GM23248 (cell line): ENCODE data around the gene MARCHF5. TPM values are rescaled to one million over a fixed set of nuclear protein-coding genes. Genes with fewer than 3 reads are reported as not detected.

Experiments
- DNase-seq: peaks from one replicate; pipeline ENCODE4 v3.0.0-alpha.2; 2015
- H2AFZ ChIP-seq: fragments of 200-600 bp; sonication (generic); 2 replicates; pipeline ENCODE4 v1.6.1; 2016; ENCODE audit warnings: antibody characterized with exemption
- H3F3A ChIP-seq: fragments of 200-600 bp; sonication (generic); 2 replicates; pipeline ENCODE4 v1.6.1; 2016; ENCODE audit warnings: mild to moderate bottlenecking, antibody characterized with exemption, mixed run types; ENCODE audit not compliant: insufficient read depth
- H3K27ac ChIP-seq: fragments of 200-600 bp; sonication (generic); 2 replicates; pipeline ENCODE4 v1.5.1; 2016; ENCODE audit warnings: mild to moderate bottlenecking
- H3K27me3 ChIP-seq: fragments of 200-600 bp; sonication (generic); replicated peaks from 2 replicates; pipeline ENCODE4 v1.6.1; 2016; ENCODE audit warnings: mild to moderate bottlenecking; ENCODE audit not compliant: insufficient read depth
- H3K36me3 ChIP-seq: fragments of 200-600 bp; sonication (generic); 2 replicates; pipeline ENCODE4 v1.6.1; 2016; ENCODE audit warnings: low read depth, mild to moderate bottlenecking
- H3K4me1 ChIP-seq: fragments of 200-600 bp; sonication (generic); 2 replicates; pipeline ENCODE4 v1.6.1; 2016; ENCODE audit warnings: mild to moderate bottlenecking; ENCODE audit not compliant: insufficient read depth
- H3K4me2 ChIP-seq: fragments of 200-600 bp; sonication (generic); one replicate; pipeline ENCODE4 v1.6.1; 2016; ENCODE audit warnings: mild to moderate bottlenecking; ENCODE audit not compliant: unreplicated experiment
- H3K4me3 ChIP-seq: fragments of 200-600 bp; sonication (generic); 2 replicates; pipeline ENCODE4 v1.5.1; 2016; ENCODE audit warnings: mild to moderate bottlenecking
- H3K79me2 ChIP-seq: fragments of 200-600 bp; sonication (generic); 2 replicates; pipeline ENCODE4 v1.6.1; 2016; ENCODE audit warnings: mild to moderate bottlenecking; ENCODE audit not compliant: insufficient read depth
- H3K9ac ChIP-seq: fragments of 200-600 bp; sonication (generic); 2 replicates; pipeline ENCODE4 v1.6.1; 2016; ENCODE audit warnings: mild to moderate bottlenecking
- H3K9me2 ChIP-seq: fragments of 200-600 bp; sonication (generic); 2 replicates; pipeline ENCODE4 v1.6.1; 2016; ENCODE audit warnings: mixed run types, mild to moderate bottlenecking, moderate library complexity; ENCODE audit not compliant: insufficient read depth
- H3K9me3 ChIP-seq: fragments of 200-600 bp; sonication (generic); one replicate; pipeline ENCODE4 v1.6.1; 2017; ENCODE audit warnings: low read depth
- H4K20me1 ChIP-seq: fragments of 200-600 bp; sonication (generic); 2 replicates; pipeline ENCODE4 v1.6.0; 2016; ENCODE audit not compliant: insufficient read depth
- EZH2 ChIP-seq: fragments of 200-600 bp; sonication (generic); IDR thresholded peaks from 2 replicates; pipeline ENCODE4 v1.6.1; 2018; ENCODE audit warnings: antibody characterized with exemption, mild to moderate bottlenecking; ENCODE audit not compliant: insufficient read depth, poor library complexity, severe bottlenecking
- EZH2phosphoT487 ChIP-seq: fragments of 200-600 bp; sonication (generic); IDR thresholded peaks from 2 replicates; pipeline ENCODE4 v1.6.1; 2018; ENCODE audit warnings: antibody characterized with exemption, moderate library complexity, mild to moderate bottlenecking, low read depth; ENCODE audit not compliant: insufficient read depth
- WGBS, 2 experiments: methylation state at CpG; one replicate each; pipeline ENCODE4 v1.1.6; 2015 to 2017; ENCODE audit warnings: low lambda C conversion rate in 2 of 2, low coverage in 1 of 2; ENCODE audit errors: missing lambda C conversion rate in 2 of 2; 5-methylcytosine and 5-hydroxymethylcytosine counted together
- in situ Hi-C: fragments of 300-500 bp; cut with MboI; formaldehyde crosslinking; loops from 2 replicates; pipeline ENCODE4 v1.15.0; 2020
- polyA plus RNA-seq: library from polyadenylated mRNA; unstranded; fragments of >200 nt; fragmentation: Nextera tagmentation; extraction: Ambion mirVana; gene quantifications from 2 replicates; pipeline ENCODE4 v1.2.1, GENCODE V29; 2016
- total RNA-seq: library from RNA; depleted of rRNA; stranded (reverse); fragments of >200 nt; shearing (Covaris generic); gene quantifications from 2 replicates; pipeline ENCODE4 v1.2.3, GENCODE V29; 2014; rRNA removed

MARCHF5 gene, protein sequence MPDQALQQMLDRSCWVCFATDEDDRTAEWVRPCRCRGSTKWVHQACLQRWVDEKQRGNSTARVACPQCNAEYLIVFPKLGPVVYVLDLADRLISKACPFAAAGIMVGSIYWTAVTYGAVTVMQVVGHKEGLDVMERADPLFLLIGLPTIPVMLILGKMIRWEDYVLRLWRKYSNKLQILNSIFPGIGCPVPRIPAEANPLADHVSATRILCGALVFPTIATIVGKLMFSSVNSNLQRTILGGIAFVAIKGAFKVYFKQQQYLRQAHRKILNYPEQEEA
- total RNA-seq (10.6 and 14.2 TPM in 2 replicates), polyA plus RNA-seq (41.4 and 45.7 TPM in 2 replicates)

DNA sequence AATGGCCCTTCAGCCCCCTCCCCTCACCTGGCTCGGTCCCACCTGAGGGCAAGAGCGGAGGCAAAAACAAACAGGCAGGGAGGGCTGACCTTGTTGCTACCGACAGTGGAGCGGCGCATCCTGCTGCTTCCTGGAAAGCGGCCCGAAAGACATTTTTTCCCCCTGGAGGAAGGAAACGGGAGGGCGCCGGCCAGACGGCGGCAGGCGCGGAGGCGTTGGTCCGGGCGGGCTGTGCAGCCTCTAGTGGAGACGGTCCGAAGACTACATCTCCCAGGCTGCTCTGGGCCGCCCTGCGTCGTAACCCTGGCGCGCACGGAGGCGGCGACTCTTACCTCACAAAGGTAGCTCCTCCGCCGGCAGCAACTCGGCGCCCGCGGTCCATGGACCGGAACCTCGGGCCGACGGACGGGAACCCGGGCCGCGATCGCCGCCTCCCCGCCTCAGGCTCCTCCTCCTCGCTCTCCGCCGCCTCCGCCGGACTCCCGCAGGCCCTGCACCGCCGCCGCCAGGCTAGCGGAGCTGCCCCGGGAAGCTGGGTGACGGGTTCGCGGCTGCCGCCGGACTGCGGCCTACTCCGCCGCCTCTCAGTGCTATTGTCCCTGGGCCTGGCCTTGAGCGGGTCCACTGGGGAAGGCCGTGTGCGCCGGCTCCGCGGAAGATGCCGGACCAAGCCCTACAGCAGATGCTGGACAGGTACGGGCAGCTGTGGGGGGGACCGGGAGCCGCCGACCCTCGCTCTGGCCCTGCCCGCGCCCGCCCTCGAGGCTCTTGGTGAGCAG is at the start of gene MARCHF5, which contains the start of gene CPEB3:
TSS of gene MARCHF5 (plus strand) at position 331 of the 779 bp plus-strand sequence. CDS start at position 659, 328 bp downstream.
TSS of gene CPEB3 (minus strand) at position 242 of the 779 bp plus-strand sequence. CDS start 50,728 bp downstream, outside the sequence.
- H3F3A ChIP-seq, result peaks cover 17% of the 10 kb centered on the region; the same call in 1 of the 2 replicates
- in situ Hi-C loops, result no loop called here
- 0% methylated on average over 51 to 58 of the region's 79 CpGs for WGBS, 2 experiments

DNA sequence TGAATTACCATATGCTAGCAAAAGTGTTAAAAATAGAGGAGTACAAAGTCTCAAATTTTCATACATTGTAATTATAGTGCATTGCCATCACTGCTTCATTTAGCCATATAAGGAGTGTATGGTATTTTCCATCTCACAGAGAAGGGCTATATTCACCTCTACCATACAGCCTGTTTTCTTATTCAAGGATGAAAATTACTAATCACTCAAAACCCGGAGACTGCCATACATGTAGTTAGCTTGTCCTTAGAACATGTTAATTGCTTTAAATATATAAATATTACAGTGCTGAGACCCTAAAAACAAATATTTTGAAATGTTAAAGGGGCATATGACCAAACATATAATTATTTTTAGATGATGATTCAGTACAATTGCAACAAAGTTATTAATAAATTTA is 49.5 kb upstream of the MARCHF5 start:
- H2AFZ ChIP-seq, result peak overlapping the region; percentile 99
- H3K4me2 ChIP-seq, result peak overlapping the region; percentile 95
- no peaks in the 10 kb centered on the region for H3K9me2 ChIP-seq
- H3K79me2 ChIP-seq, result no peaks in the 10 kb centered on the region
- H3F3A ChIP-seq, result peaks cover 29% of the 10 kb centered on the region
- no peaks in the 10 kb centered on the region for H4K20me1 ChIP-seq
- H3K9me3 ChIP-seq, result no peaks in the 10 kb centered on the region
- peak overlapping the region; percentile 61 for H3K27ac ChIP-seq
- in situ Hi-C loops, result no loop called here
- peaks cover 18% of the 10 kb centered on the region for H3K4me1 ChIP-seq
- peak overlapping the region; percentile 76 for H3K9ac ChIP-seq
- H3K4me3 ChIP-seq, result peak overlapping the region; percentile 97
- no peak for DNase-seq
- H3K36me3 ChIP-seq, result no peaks in the 10 kb centered on the region
- TF ChIP-seq EZH2 (no peak), EZH2phosphoT487 (no peak)
- no peaks in the 10 kb centered on the region for H3K27me3 ChIP-seq
- WGBS, 2 experiments, result 50 to 70% methylated on average over 1 of the region's 1 CpG

More for the DNA sequence above, at the start of gene MARCHF5, which contains the start of gene CPEB3:
- Histone ChIP-seq H3K4me2 (peak within 1 kb of the TSS; percentile 87), H3K4me1 (peaks cover 14% of the 10 kb centered on the region; the same call in 1 of the 2 replicates), H4K20me1 (peaks cover 5% of the 10 kb centered on the region; the same call in 1 of the 2 replicates), H3K4me3 (peak within 1 kb of the TSS; percentile 95), H3K27me3 (no peaks in the 10 kb centered on the region), H3K36me3 (no peaks in the 10 kb centered on the region), H3K9me2 (no peaks in the 10 kb centered on the region), H2AFZ (peak within 1 kb of the TSS; percentile 99), H3K27ac (peak within 1 kb of the TSS; percentile 74), H3K79me2 (peaks cover 70% of the 10 kb centered on the region), H3K9me3 (no peaks in the 10 kb centered on the region), H3K9ac (peak within 1 kb of the TSS; percentile 95)
- no peak for TF ChIP-seq EZH2phosphoT487
- no peak for TF ChIP-seq EZH2
- peak; percentile 99 for DNase-seq

DNA sequence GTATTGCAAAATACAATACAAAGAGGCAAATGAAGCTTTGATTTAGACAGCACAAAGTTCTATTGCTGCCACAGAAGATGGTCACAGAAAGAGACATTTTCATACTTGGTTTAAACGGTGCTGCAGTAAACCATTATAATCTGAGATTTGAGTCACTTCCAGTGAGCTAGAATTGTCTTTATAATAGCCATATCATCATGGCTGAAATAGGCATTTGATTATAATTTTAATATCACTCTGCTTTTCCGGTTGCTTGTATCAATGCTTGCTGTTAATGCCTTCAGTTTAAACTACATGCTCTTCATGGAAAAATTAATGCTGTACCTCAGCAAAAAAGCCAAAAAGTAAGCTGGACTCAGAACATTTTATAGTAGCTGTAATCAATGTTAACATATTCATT is 48.6 kb upstream of the MARCHF5 start:
- H3K9me3 ChIP-seq, result no peaks in the 10 kb centered on the region
- DNase-seq, result no peak
- H3K9me2 ChIP-seq, result no peaks in the 10 kb centered on the region
- no peaks in the 10 kb centered on the region for H4K20me1 ChIP-seq
- H3K36me3 ChIP-seq, result no peaks in the 10 kb centered on the region
- no peaks in the 10 kb centered on the region for H3K27me3 ChIP-seq
- H3F3A ChIP-seq, result peaks cover 29% of the 10 kb centered on the region
- no peak overlapping the region for H3K9ac ChIP-seq
- 52 to 56% methylated on average over 2 of the region's 2 CpGs for WGBS, 2 experiments
- H3K4me2 ChIP-seq, result no peak overlapping the region
- H3K27ac ChIP-seq, result no peak overlapping the region
- TF ChIP-seq EZH2 (no peak), EZH2phosphoT487 (no peak)
- H3K79me2 ChIP-seq, result no peaks in the 10 kb centered on the region
- H3K4me1 ChIP-seq, result peaks cover 18% of the 10 kb centered on the region
- H2AFZ ChIP-seq, result no peak overlapping the region
- H3K4me3 ChIP-seq, result no peak overlapping the region
- in situ Hi-C loops, result no loop called here

DNA sequence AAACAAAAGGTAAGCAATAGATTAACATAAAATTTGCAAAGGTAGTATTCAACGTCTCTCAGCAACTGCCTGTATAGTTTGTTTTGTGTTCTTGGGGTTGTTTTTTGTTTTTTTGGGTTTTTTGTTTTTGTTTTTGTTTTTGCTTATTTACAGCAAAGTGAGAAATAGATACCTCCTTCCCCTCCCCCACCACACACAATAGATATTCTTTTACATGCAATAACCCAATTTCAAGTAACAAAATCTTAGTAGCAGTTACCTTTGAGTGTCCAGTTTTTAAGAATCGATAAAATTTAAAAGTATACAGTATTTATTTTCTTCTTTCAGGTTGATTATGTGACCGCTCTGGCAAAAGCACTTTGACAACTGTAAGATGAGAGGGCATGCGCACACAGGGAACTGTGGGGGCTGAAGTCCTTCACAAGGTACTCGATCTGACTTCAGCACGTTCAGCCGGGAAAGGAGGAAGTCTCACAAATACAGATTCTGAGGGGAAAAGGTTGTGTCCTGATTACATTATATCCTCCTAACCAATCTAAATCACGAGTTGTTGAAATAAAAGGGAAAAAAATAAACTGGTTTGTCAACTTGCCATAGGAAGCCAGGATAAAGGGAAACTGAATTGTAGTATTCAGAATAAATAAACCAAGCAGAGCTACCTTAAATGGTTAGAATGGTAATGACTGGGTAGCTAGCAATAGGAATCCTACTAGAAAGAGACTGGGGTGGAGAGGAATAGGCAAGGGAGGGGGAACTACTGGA is 47.9 kb upstream of the MARCHF5 start:
- peak; percentile 11 for DNase-seq
- no peak overlapping the region for H3K4me2 ChIP-seq
- no peak overlapping the region for H3K27ac ChIP-seq
- no peaks in the 10 kb centered on the region for H3K9me3 ChIP-seq
- H3K27me3 ChIP-seq, result no peaks in the 10 kb centered on the region
- no peak overlapping the region for H3K9ac ChIP-seq
- H3K4me1 ChIP-seq, result peaks cover 18% of the 10 kb centered on the region
- no peak overlapping the region for H3K4me3 ChIP-seq
- H3K9me2 ChIP-seq, result no peaks in the 10 kb centered on the region
- 57 to 62% methylated on average over 8 of the region's 8 CpGs for WGBS, 2 experiments
- in situ Hi-C loops, result no loop called here
- H3F3A ChIP-seq, result peaks cover 28% of the 10 kb centered on the region
- H3K36me3 ChIP-seq, result no peaks in the 10 kb centered on the region
- no peaks in the 10 kb centered on the region for H4K20me1 ChIP-seq
- H3K79me2 ChIP-seq, result no peaks in the 10 kb centered on the region
- no peak overlapping the region for H2AFZ ChIP-seq
- no peak for TF ChIP-seq EZH2
- no peak for TF ChIP-seq EZH2phosphoT487
